Activated gamma-delta T cell treated with anti-CD3 and anti-CD28 coated beads, Interleukin-2, amount 50 U/mL, for 16 hours (primary cell): ENCODE results near the gene CDH23.

Source experiments
- DNase-seq: peaks from one replicate; pipeline ENCODE4 v3.0.0-alpha.2; 2020; ENCODE audit warnings: low read depth

Gene CDH23

DNA sequence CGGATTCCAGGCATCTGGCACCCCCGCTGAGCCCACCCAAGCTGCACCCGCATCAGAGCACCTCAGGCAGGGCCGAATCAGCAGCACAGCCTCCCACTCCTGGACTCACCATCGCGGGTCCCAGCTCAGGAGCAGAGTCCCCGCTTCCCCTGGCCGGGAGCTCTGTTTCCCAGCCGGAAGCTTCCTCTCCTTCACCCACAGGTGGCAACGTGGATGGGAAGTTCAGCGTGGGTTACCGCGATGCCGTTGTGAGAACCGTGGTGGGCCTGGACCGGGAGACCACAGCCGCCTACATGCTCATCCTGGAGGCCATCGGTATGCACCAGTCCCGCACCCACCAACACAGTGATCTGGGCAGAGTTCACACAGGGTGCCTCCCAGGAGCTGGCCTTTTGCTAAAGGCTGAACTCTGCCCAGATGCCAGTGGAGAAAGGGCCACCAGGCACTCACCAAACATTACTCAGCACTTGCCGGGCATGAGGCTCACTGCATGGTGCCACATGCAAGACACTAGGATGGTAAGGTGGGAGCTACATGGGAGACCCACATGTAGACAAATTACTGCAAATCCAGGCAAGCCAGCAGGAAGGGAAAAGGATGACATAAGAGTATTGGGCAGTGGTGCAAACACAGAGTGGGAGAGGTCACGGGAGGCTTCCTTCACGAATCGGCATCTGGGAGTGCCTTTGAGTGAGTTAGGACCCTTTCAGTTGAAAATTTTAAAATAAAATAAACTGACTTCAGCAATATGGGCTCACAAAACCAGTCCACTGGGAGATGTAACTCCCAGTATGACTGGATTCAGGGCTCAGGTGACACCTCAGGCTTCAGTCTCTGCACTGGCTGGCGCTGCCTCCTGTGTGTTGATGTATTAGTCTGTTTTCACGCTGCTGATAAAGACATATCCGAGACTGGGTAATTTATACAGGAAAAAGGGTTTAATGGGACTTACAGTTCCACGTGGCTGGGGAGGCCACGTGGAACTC is 312.5 kb downstream of the CDH23 start:
- no peak for DNase-seq

- DNase-seq = no peak
Observed at GRCh38 chr10:71710519-71710918, 313.8 kb downstream of the CDH23 start.

- DNase-seq = no peak
Observed at GRCh38 chr10:71711052-71711623, 314.4 kb downstream of the CDH23 start.

DNA sequence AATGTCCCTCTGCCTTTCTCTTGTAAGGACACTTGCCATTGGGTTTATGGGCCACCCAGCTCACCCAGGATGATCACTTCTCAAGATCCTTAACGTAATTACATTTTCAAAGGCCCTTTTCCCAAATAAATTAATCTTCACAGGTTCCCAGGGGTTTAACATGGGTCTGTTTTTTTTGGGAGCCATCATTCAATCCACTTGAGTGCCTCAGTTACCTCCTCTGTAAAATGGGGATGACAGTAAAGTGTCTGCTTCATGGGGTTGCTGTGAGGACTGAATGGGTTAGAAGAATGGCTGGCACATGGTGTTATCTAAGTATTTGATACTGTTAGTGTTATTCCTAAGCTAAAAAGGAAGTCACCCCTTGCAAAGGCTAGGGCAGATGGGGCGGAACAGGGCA is 315.4 kb downstream of the CDH23 start:
- no peak for DNase-seq

DNA sequence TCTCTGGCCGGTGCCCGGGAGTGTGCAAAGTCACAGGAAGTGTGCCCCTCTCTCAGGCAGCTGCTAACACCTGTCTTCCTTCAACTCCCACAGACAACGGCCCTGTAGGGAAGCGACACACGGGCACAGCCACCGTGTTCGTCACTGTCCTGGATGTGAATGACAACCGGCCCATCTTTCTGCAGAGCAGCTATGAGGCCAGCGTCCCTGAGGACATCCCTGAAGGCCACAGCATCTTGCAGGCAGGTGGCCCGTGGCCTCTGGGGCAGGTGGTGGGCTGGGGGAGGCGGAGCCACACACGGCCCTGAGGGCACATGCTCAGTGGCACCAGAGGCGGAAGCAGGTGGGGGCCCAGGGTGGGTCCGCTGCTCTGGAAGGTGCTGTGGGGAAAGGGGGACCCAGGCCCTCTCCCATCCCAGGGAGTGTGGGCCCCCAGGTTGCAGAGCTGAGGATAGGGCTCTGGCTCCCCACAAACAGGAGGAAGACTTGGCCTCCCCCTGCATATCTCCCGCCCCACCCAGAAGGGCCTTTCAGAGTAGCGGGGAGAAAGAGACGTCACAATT is 315.9 kb downstream of the CDH23 start:
- no peak for DNase-seq

- DNase-seq = no peak
Observed at GRCh38 chr10:71713135-71714030, 316.7 kb downstream of the CDH23 start.

GRCh38 chr10:71714031-71714410 is 317.3 kb downstream of the CDH23 start:
- DNase-seq = no peak

- no peak for DNase-seq
Observed at GRCh38 chr10:71714592-71714991, 317.9 kb downstream of the CDH23 start.

DNA sequence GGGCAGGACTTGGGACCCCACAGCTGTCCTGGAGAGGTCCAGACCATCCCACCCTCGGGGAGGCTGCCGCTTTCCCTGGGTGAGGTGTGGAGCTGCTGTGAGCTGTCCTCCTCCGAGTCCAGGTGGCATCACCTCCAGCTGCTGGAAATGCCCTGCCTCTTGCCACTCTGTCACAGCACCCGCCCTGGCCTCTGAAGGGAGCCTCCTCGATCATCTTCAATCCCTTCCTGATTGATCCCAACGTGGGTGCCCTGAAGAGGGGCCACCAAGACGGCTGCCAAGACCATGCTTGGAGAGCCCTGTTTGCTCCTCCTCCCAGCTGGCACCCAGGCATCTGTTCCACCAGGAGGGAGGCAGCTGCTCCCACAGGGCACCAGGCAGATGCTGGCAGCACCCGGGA is 318.3 kb downstream of the CDH23 start:
- no peak for DNase-seq

GRCh38 chr10:71715860-71716259 is 319.1 kb downstream of the CDH23 start:
- no peak for DNase-seq

GRCh38 chr10:71716426-71716825 is 319.7 kb downstream of the CDH23 start:
- no peak for DNase-seq

GRCh38 chr10:71717056-71717455 is 320.3 kb downstream of the CDH23 start:
- no peak for DNase-seq

- no peak for DNase-seq
Observed at GRCh38 chr10:71717551-71717951, 320.8 kb downstream of the CDH23 start.

DNA sequence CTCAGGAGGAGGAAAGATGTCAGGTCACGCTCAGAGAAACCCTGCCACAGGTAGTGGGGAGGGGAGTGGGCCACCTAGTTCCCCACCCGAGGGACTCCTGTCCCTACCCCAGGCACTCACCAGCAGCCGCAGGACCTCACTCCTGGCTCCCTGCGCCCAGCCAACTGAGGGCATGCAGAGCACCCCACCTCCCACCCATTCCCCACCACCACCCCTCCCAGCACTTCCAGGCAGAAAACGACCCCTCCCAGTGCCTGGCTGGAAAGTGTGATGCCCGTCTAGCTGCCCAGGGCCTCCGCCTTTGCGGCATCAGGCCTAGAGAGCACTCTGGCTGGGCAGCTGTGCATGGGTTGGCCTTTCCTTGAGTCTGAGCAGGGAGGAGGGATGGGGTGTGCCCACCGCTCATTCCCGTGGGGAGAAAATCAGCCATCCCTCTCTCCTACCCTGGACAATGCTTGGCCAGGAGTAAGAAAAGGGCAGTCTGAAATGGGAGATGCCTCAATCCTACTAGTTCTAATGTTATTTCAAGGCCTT is 321.5 kb downstream of the CDH23 start:
- DNase-seq = no peak

GRCh38 chr10:71719042-71719441 is 322.3 kb downstream of the CDH23 start:
- DNase-seq = no peak

DNA sequence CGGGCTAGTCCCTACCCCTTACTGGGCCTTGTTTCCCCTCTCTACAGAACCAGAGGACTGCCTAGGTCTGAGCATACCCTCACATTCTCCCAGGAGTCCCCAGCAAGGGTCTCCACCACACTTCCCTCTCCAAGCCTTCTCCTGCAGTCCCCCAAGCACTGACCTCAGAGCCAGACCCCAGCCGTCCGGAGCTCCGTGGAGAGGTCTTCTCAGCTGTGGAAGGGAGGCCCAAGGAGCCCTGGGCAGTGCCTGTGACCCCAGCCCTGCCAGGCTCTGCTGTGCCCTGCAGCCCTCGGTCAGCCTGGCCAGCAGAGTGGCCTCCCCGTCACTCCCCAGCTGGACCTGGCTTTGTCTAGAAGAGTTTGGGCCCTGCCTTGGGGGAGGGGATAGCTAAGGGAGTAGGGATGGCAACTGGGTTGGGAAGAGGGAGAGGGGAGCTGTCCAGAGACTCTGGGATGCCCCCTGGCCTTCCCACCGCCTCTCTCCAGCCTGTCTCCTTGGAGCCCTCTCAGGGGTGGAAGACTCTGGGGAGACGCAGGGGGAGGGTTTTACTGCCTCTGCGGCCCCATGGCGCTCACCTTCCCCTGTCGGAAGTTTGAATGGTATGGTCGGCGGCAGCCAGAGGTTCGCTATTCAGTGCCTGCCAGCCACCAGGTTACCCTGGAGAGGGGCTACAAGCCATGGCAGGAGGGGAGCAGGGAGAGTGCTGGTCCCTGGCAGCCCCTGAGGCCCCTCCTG is 322.9 kb downstream of the CDH23 start, which contains the start of gene C10orf105:
TSS of gene C10orf105 (minus strand) at position 315 of the 738 bp plus-strand sequence. CDS start 3,441 bp downstream, outside the sequence.
- DNase-seq = no peak

DNA sequence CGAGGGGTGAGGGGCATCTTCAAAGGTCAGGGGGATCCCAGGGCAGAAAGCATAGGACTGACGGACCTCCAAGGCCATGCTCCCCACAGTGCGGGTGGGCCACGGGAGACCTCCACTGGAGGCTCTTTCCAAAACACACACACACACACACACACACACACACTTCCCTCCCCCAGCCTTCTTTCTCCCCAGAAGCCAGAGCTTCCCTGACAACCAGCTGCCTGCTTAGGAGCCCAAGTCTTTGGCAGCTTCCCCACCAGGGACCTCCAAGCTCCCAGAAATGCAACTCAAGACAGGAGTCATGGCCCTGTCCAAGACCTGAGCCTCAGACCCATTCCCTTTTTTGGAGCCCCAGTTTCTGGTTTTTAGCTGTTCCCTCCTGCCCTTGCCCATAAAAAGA is 323.6 kb downstream of the CDH23 start:
- no peak for DNase-seq

DNA sequence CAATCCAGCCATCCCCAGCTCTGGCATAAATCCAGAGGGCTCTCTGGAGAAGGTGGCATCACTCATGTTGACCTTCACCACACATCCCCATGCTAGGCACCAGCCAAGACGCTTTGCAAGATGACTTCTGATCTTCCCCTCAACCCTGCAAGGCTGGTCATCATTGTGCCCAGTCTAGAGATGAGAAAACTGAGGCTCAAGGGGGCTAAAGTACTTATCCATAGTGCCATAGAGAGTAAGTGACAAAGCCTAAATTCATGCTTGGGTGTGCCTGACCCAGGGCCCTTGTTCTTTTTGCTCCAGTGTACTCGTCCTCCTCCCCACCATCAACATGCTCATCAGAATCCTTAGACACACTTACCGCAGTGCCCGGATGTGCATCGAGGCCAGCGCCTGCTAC is 324.6 kb downstream of the CDH23 start:
- DNase-seq = no peak

GRCh38 chr10:71722849-71723248 is 326.1 kb downstream of the CDH23 start:
- no peak for DNase-seq

GRCh38 chr10:71723311-71723710 is 326.6 kb downstream of the CDH23 start:
- no peak for DNase-seq

DNA sequence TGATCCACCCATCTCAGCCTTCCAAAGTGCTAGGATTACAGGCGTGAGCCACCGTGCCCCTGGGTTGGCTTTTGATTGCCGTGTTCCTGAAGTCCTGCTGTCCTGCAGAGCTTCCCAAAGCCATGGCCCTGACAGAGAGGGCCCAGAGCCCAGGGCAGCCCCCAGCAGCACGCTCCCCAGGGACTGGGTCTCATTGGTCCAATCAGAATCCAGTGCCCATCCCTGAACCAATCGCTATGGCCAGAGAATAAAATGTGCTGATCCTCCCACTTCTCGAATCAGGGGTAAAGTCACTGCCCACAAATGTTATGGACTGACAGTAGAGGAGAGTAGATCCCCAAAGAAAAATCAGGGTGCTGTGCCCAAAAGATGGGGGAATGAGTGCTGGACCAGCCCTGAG is 327.8 kb downstream of the CDH23 start:
- DNase-seq = no peak
